Common myeloid progenitor, CD34-positive (primary cell): ENCODE data around the gene COPS7A.

Source experiments
- CTCF ChIA-PET: fragments of 350-600 bp; sonication (Branson Sonifier 250); formaldehyde crosslinking; loops from one replicate; lab custom pipeline; 2021; ENCODE audit warnings: antibody characterized with exemption; lab: Charles Lee
- POLR2A ChIA-PET: fragments of 350-600 bp; sonication (Branson Sonifier 250); formaldehyde crosslinking; loops from one replicate; lab custom pipeline; 2021; ENCODE audit warnings: antibody characterized with exemption; lab: Charles Lee
- DNase-seq, 3 donors: peaks; one replicate each; pipeline versions ENCODE4 v3.0.0 to v3.0.0-alpha.2; 2013
- H3K27ac ChIP-seq, 2 experiments: 1 replicate in 1 of 2; 2 replicates in 1 of 2; pipeline ENCODE4 v1.7.0; 2013; ENCODE audit warnings: inconsistent platforms in 2 of 2, low read length in 2 of 2, mild to moderate bottlenecking in 2 of 2, low read depth in 1 of 2, moderate library complexity in 1 of 2; ENCODE audit not compliant: severe bottlenecking in 2 of 2, insufficient read depth in 1 of 2, poor library complexity in 1 of 2
- H3K27me3 ChIP-seq, 5 experiments: replicated peaks in 2 of 5; 1 replicate in 3 of 5; 2 replicates in 2 of 5; pipeline versions ENCODE4 v1.6.1 to v1.7.0; 2013; ENCODE audit warnings: low read length in 4 of 5, mild to moderate bottlenecking in 2 of 5, moderate library complexity in 2 of 5, inconsistent platforms in 1 of 5; ENCODE audit not compliant: insufficient read depth in 5 of 5, control insufficient read depth in 4 of 5
- H3K36me3 ChIP-seq, 4 experiments: 1 replicate in 2 of 4; 2 replicates in 2 of 4; pipeline versions ENCODE4 v1.6.1 to v1.7.0; 2013; ENCODE audit warnings: low read length in 3 of 4, control low read depth in 1 of 4, mild to moderate bottlenecking in 1 of 4; ENCODE audit not compliant: control insufficient read depth in 4 of 4, insufficient read depth in 4 of 4
- H3K4me1 ChIP-seq, 4 experiments: 1 replicate in 3 of 4; 2 replicates in 1 of 4; pipeline versions ENCODE4 v1.6.1 to v1.7.1; 2013; ENCODE audit warnings: low read length in 3 of 4, mild to moderate bottlenecking in 3 of 4, control low read depth in 1 of 4, inconsistent platforms in 1 of 4, moderate library complexity in 1 of 4; ENCODE audit not compliant: control insufficient read depth in 4 of 4, insufficient read depth in 4 of 4; ENCODE audit errors: control extremely low read depth in 1 of 4
- H3K4me3 ChIP-seq, 7 experiments: 1 replicate in 4 of 7; 2 replicates in 3 of 7; pipeline versions ENCODE4 v1.5.1 to v1.7.0; 2013; ENCODE audit warnings: mild to moderate bottlenecking in 7 of 7, low read length in 6 of 7, moderate library complexity in 6 of 7, inconsistent platforms in 2 of 7, low read depth in 2 of 7, control low read depth in 1 of 7; ENCODE audit not compliant: insufficient read depth in 4 of 7, control insufficient read depth in 1 of 7; ENCODE audit errors: extremely low read depth in 1 of 7
- H3K9me3 ChIP-seq, 5 experiments: 1 replicate in 4 of 5; 2 replicates in 1 of 5; pipeline versions ENCODE4 v1.6.1 to v1.7.1; 2013; ENCODE audit warnings: low read length in 4 of 5, mild to moderate bottlenecking in 2 of 5, inconsistent platforms in 1 of 5, low read depth in 1 of 5, moderate library complexity in 1 of 5; ENCODE audit not compliant: control insufficient read depth in 4 of 5, insufficient read depth in 2 of 5; ENCODE audit errors: control extremely low read depth in 1 of 5
- WGBS: methylation state at CpG from one replicate; pipeline ENCODE4 v1.1.5; 2013; ENCODE audit not compliant: insufficient coverage; 5-methylcytosine and 5-hydroxymethylcytosine counted together

Gene COPS7A

DNA sequence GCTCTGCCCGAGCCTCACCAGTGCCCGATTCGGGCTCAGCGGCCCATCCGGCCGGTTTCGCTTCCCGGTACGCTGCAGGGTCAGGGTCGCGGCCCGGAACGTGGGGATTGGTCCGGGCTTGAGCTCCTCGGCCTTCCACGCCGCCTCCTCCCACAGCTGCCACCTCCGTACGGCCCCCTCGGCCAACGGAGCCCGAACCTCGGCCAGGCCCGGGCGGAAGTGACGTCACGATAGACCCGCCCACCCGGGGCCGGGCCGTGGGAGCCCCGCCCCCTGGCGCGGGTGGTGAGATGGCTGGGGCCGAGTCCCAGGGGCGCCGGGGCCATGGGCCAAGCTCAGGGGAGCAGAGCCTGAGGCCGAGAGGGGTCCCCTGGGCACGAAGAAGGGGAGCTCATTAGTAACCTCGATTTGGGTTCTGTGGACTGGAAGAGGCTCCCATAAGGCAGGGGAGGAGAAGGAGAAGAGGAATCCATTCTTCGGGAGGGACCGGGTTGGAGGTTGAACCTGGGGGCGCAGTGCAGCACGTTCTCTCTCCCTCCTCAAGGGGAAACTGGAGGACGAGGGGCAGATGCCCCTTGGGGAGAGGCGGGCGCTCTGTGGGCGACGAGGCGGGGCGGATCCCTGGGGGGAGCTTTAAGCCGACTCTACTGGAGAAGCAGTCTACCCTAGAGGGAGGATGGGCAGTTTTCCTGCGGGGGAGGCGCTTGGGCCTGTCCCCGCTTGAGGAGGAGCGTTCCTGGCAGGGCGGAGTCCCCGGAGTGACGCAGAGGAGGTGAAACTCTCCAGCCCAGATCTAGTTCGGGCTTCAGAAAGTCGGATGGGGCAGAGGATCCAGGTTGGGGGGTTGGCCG lies 29.3 kb downstream of the COPS7A start, which contains the start of gene MLF2:
MLF2 (minus strand) TSS at position 221 of the 851 bp plus-strand sequence. CDS start 807 bp downstream, outside the sequence.
- ChIA-PET POLR2A (interaction anchor here (1.1 to 2.2 kb wide), 10 partner anchors 11 to 99 kb away, joined by 3 to 12 read pairs (median 6); partner anchors contain the start of genes CDCA3, COPS7A, GPR162 and PTMS), CTCF (interaction anchor here (0.5 to 10.5 kb wide), 34 partner anchors 9 to 354 kb away, joined by 3 to 237 read pairs (median 5); partner anchors contain the start of genes CD4, COPS7A, GPR162 and LAG3)
- Histone ChIP-seq H3K36me3 (peaks cover 7 to 38% (median 25%) of the 10 kb centered on the region in 4 experiments), H3K9me3 (no peaks in the 10 kb centered on the region), H3K4me3 (peak within 1 kb of the TSS; percentile 80 to 93 (median 86)), H3K27ac (peak within 1 kb of the TSS; percentile 92 to 97), H3K4me1 (peaks cover 7 to 25% (median 24%) of the 10 kb centered on the region in 4 experiments), H3K27me3 (no peaks in the 10 kb centered on the region)
- peak; percentile 96 to 99 (median 98) for DNase-seq
- WGBS: 0% methylated on average over 39 of the region's 62 CpGs

DNA sequence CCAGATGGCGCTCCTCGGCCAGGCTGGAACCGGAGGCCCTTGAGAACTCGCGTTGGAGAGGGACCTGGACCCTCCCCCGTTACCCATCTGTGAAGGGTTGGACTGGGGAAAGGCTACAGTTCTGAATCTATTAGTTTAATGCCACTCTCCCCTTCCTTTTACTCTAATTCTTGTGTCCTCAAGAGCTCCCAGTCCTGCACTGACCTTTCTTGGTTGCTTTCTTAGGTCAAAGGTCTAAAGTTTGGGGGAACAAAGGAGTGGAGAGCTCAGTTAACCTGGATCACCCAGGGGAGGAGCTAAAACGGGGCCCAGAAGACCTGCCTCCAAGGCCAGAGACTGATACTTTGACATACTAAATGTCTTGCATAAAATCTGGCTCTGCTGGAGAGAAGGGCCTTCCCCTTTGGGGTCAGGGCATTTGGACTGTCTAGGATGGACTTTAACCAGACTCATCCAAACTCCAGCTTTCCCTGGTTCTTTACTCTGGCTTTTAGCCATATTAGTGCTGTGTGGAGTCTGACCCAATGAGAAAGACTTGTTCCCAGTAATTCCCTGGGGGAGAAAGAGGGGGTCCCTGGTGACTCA lies 30.0 kb downstream of the COPS7A start:
- H3K4me3 ChIP-seq: peak overlapping the region in 5 of 7 experiments; percentile 84 to 93 (median 86)
- peaks cover 7 to 25% (median 24%) of the 10 kb centered on the region in 4 experiments for H3K4me1 ChIP-seq
- peak overlapping the region; percentile 92 to 97 for H3K27ac ChIP-seq
- peaks cover 6 to 30% (median 22%) of the 10 kb centered on the region in 4 experiments for H3K36me3 ChIP-seq
- POLR2A ChIA-PET: interaction anchor here (1.4 to 2.2 kb wide), 7 partner anchors 12 to 98 kb away, joined by 4 to 12 read pairs (median 8); partner anchors contain the start of genes CDCA3, COPS7A, GPR162 and PTMS
- no peaks in the 10 kb centered on the region for H3K9me3 ChIP-seq
- CTCF ChIA-PET: interaction anchor here (0.5 to 10.5 kb wide), 30 partner anchors 8 to 353 kb away, joined by 3 to 237 read pairs (median 7); partner anchors contain the start of genes CD4, COPS7A, GPR162 and LAG3
- DNase-seq: no peak
- H3K27me3 ChIP-seq: no peaks in the 10 kb centered on the region
- 6% methylated on average over 3 of the region's 7 CpGs for WGBS

DNA sequence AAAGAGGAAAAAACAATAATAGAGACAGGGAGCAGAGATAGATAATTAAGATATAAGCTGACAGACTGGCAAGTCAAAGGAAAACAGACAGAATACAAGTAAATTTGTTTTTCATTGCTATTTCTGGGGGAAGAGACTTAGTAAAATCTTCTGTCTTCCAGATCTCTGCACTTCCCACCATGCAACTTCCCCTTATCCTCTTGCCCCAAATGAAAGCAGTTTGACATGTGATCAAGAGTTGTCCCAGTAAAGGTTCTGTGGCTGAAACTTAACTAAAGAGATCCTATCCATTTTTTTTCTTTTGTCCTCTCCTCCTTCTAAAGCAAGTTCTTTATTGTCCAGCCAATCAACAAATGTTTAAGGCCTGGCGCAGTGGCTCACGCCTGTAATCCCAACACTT lies 30.6 kb downstream of the COPS7A start:
- H3K4me1 ChIP-seq: peaks cover 7 to 25% (median 24%) of the 10 kb centered on the region in 4 experiments
- 100% methylated on average over 1 of the region's 2 CpGs for WGBS
- ChIA-PET POLR2A (interaction anchor here (1.5 to 2.0 kb wide), 3 partner anchors 24 to 97 kb away, joined by 4 to 10 read pairs (median 8); partner anchors contain the start of genes CDCA3, COPS7A and USP5), CTCF (interaction anchor here (0.6 to 10.5 kb wide), 27 partner anchors 8 to 353 kb away, joined by 3 to 237 read pairs (median 8); partner anchors contain the start of genes COPS7A, GPR162, LAG3 and P3H3)
- peaks cover 3 to 25% (median 19%) of the 10 kb centered on the region in 4 experiments for H3K36me3 ChIP-seq
- no peak for DNase-seq
- H3K27me3 ChIP-seq: no peaks in the 10 kb centered on the region
- H3K9me3 ChIP-seq: no peaks in the 10 kb centered on the region
- H3K4me3 ChIP-seq: no peak overlapping the region
- peak overlapping the region in 1 of 2 experiments; percentile 19 for H3K27ac ChIP-seq

DNA sequence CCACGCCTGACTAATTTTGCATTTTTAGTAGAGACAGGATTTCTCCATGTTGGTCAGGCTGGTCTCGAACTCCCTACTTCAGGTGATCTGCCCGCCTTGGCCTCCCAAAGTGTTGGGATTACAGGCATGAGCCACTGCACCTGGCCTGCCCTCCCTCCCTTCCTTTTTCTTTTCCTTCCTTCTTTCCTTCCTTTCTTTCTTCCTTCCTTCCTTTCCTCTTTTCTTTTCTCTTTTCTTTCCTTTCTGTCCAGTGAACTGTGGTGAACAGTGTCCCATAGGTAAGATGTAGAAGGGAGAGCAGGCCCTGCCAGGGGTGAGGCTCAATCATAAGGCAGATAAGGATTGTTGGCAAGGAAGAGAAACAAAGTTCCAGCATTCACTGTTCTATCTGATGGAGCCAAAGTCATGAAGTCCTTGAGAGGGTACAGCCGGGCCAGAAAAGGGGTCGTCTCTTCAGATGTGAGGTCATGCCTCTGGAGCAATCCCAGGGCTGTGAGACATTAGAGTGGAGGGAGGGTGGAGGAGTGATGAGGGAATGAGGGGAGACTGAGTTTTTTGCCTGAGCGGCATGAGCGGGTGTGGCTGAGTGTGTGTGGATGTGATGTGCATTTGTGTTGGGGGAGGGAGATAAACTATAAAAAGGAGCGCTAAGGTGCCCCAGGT lies 33.3 kb downstream of the COPS7A start:
- WGBS: 100% methylated on average over 6 of the region's 8 CpGs
- H3K9me3 ChIP-seq: no peaks in the 10 kb centered on the region
- no peak overlapping the region for H3K4me3 ChIP-seq
- no peaks in the 10 kb centered on the region for H3K36me3 ChIP-seq
- peaks cover 7 to 18% (median 16%) of the 10 kb centered on the region in 4 experiments for H3K4me1 ChIP-seq
- no peaks in the 10 kb centered on the region for H3K27me3 ChIP-seq
- ChIA-PET POLR2A (interaction anchor here (0.7 kb wide), 1 partner anchor 60 kb away, joined by 5 read pairs; no protein-coding TSS in a partner anchor), CTCF (interaction anchor here (1.6 to 10.5 kb wide), 2 partner anchors 15 to 78 kb away, joined by 5 to 237 read pairs; partner anchors contain the start of genes LAG3 and PTMS)
- DNase-seq: no peak
- H3K27ac ChIP-seq: no peak overlapping the region

DNA sequence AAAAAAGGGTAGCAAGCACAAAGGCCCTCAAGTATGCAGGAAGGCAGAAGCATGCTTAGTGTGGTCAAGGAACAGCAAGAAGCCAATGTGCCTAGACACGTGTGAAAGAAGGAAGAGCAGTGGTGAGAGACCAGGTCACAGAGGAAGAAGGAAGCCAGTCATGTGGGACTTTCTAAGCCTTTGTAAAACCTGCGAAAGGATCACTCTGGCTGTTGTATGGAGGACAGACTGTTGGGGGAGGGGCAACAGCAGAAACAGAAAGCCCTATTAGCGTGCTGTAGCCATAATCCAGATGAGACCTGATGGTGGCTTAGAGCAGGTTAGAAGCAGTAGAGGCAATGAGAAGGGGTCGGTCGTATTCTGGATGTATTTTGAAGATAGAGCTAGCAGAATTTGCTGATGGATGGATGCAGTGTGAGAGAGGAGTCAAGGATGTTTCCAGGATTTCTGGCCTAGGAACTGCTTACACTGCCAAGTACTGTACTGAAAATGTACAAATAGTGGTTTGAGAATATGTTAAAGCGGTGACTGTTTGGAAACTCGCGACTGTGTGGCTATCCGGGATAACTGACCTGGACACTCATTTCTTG lies 34.8 kb downstream of the COPS7A start:
- DNase-seq: no peak
- H3K4me1 ChIP-seq: peaks cover 7 to 10% (median 9%) of the 10 kb centered on the region in 4 experiments
- ChIA-PET CTCF (interaction anchor here (0.7 to 10.5 kb wide), 6 partner anchors 14 to 77 kb away, joined by 3 to 237 read pairs (median 4); partner anchors contain the start of genes LAG3 and PTMS), POLR2A (no interaction called here)
- H3K9me3 ChIP-seq: no peaks in the 10 kb centered on the region
- H3K27me3 ChIP-seq: no peaks in the 10 kb centered on the region
- 88% methylated on average over 9 of the region's 9 CpGs for WGBS
- no peak overlapping the region for H3K4me3 ChIP-seq
- H3K36me3 ChIP-seq: no peaks in the 10 kb centered on the region
- no peak overlapping the region for H3K27ac ChIP-seq

DNA sequence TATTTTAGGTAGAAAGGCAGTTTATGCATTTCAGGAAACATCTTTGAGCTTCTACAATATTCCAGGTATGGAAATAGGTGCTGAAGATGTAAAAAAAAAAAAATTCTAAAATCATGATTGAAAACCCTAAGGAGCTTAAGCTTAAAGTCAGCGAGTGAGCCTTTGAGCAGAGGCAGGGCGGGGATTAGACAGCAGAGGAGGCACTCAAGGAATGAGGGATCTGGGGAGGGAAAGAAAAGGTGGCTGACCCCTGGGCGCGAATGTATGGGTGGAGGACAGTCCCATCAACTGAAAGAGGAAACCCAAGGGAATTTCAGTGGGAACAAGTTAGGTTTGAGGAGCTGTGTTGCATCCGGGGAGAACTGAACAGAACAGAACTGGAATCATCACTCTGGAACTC lies 35.9 kb downstream of the COPS7A start:
- Histone ChIP-seq H3K27ac (no peak overlapping the region), H3K27me3 (no peaks in the 10 kb centered on the region), H3K4me3 (no peak overlapping the region), H3K9me3 (no peaks in the 10 kb centered on the region), H3K4me1 (peaks cover 0 to 14% (median 7%) of the 10 kb centered on the region in 4 experiments), H3K36me3 (no peaks in the 10 kb centered on the region)
- 100% methylated on average over 5 of the region's 5 CpGs for WGBS
- DNase-seq: no peak
- ChIA-PET CTCF (interaction anchor here (0.6 to 10.5 kb wide), 12 partner anchors 12 to 221 kb away, joined by 3 to 237 read pairs (median 3); partner anchors contain the start of genes CD4, GPR162, LAG3 and PTMS), POLR2A (no interaction called here)
